HepG2 (cell line): ENCODE results near the gene NUDT7. TPM values are rescaled to one million over a fixed set of nuclear protein-coding genes. Genes with fewer than 3 reads are reported as not detected.

ENCODE experiments used
- ATAC-seq: fragments of 200-7000 bp; cut with Tn5 transposase; 3 replicates; pipeline ENCODE4 v1.9.1; 2020; ENCODE audit warnings: mild to moderate bottlenecking, moderate library complexity
- BruUV-seq: library from RNA; stranded (reverse); fragments of 400-500 nt; replicated peaks from 2 replicates; lab custom pipeline; 2021; lab: Mats Ljungman, UMichigan
- CTCF ChIA-PET: fragments of 300-600 bp; formaldehyde crosslinking; extraction: SDS; loops from one replicate; lab custom pipeline; 2021; ENCODE audit warnings: low total read pairs, inconsistent platforms, low intra/inter-chr PET ratio; lab: Yijun Ruan, JAX
- POLR2A ChIA-PET: fragments of 350-600 bp; sonication (Branson Sonifier 250); formaldehyde crosslinking; loops from one replicate; lab custom pipeline; 2020; ENCODE audit warnings: antibody characterized with exemption, inconsistent platforms; lab: Yijun Ruan, JAX
- DNase-seq: peaks from one replicate; pipeline ENCODE4 v3.0.0-alpha.2; 2015; ENCODE audit warnings: low spot score
- FAIRE-seq: peaks from 3 replicates; lab custom pipeline; 2011; peaks lifted over from hg19 to GRCh38; lab: Jason Lieb, UNC
- H2AFZ ChIP-seq: one replicate; pipeline ENCODE4 v1.6.1; 2011; ENCODE audit warnings: low read length, inconsistent platforms
- H3K27ac ChIP-seq: fragments of 300-600 bp; 3 replicates; pipeline ENCODE4 v1.8.0; 2011; ENCODE audit warnings: mixed run types, mild to moderate bottlenecking, mixed read lengths, low read length, inconsistent platforms; ENCODE audit not compliant: insufficient read depth; ENCODE audit errors: extremely low read length
- H3K27me3 ChIP-seq, 2 experiments: fragments of 200-600 bp in 1 of 2; 2 replicates in 1 of 2; 3 replicates in 1 of 2; pipeline versions ENCODE4 v1.6.0 to v1.8.0; 2011; ENCODE audit warnings: low read length in 2 of 2, mild to moderate bottlenecking in 2 of 2, moderate library complexity in 2 of 2, inconsistent platforms in 1 of 2; ENCODE audit not compliant: insufficient read depth in 2 of 2, control insufficient read depth in 1 of 2
- H3K36me3 ChIP-seq, 2 experiments: fragments of 200-600 bp in 1 of 2; replicated peaks in 1 of 2; 2 replicates in 1 of 2; 3 replicates in 1 of 2; pipeline versions ENCODE4 v1.5.1 to v1.8.0; 2011; ENCODE audit warnings: low read length in 2 of 2, inconsistent platforms in 1 of 2; ENCODE audit not compliant: insufficient read depth in 2 of 2, control insufficient read depth in 1 of 2
- H3K4me1 ChIP-seq: 2 replicates; pipeline ENCODE4 v1.5.1; 2012; ENCODE audit warnings: low read length, inconsistent platforms; ENCODE audit not compliant: insufficient read depth
- H3K4me2 ChIP-seq: 2 replicates; pipeline ENCODE4 v1.6.0; 2011; ENCODE audit warnings: low read depth, low read length, inconsistent platforms
- H3K4me3 ChIP-seq, 3 experiments: fragments of 200-600 bp in 1 of 3; sonication (generic), shearing (Covaris generic) in 1 of 3; replicated peaks in 1 of 3; 2 replicates each; pipeline ENCODE4 v1.5.1; 2011 to 2016; ENCODE audit warnings: low read length in 3 of 3, inconsistent platforms in 2 of 3, low read depth in 2 of 3, mild to moderate bottlenecking in 2 of 3, control low read depth in 1 of 3, mixed read lengths in 1 of 3; ENCODE audit not compliant: insufficient read depth in 1 of 3
- H3K79me2 ChIP-seq: one replicate; pipeline ENCODE4 v1.6.1; 2011; ENCODE audit warnings: low read length, inconsistent platforms; ENCODE audit not compliant: insufficient read depth
- H3K9ac ChIP-seq: 2 replicates; pipeline ENCODE4 v1.6.0; 2011; ENCODE audit warnings: mild to moderate bottlenecking, low read depth, low read length, inconsistent platforms; ENCODE audit not compliant: insufficient read depth
- H3K9me3 ChIP-seq: 2 replicates; pipeline ENCODE4 v1.5.1; 2012; ENCODE audit warnings: mild to moderate bottlenecking, low read length
- H4K20me1 ChIP-seq: 2 replicates; pipeline ENCODE4 v1.6.0; 2011; ENCODE audit warnings: inconsistent platforms, mild to moderate bottlenecking, low read length, moderate library complexity; ENCODE audit not compliant: insufficient read depth
- ATF7 ChIP-seq, 2 experiments: fragments of 450-650 bp in 1 of 2; sonication (generic) in 1 of 2; formaldehyde crosslinking in 1 of 2; IDR thresholded peaks; 2 replicates each; pipeline versions ENCODE4 v1.4.0 to v1.6.1; 2016 to 2020; ENCODE audit warnings: antibody characterized with exemption in 1 of 2, mild to moderate bottlenecking in 1 of 2, missing genetic modification reagents in 1 of 2
- FOXP4 ChIP-seq: sonication (generic); formaldehyde crosslinking; IDR thresholded peaks from 2 replicates; pipeline ENCODE4 v1.4.0; 2020; ENCODE audit warnings: missing genetic modification reagents
- MAF1 ChIP-seq: sonication (generic); formaldehyde crosslinking; IDR thresholded peaks from 2 replicates; pipeline ENCODE4 v1.5.0; 2020; ENCODE audit warnings: missing genetic modification reagents, borderline replicate concordance
- MTERF4 ChIP-seq: sonication (generic); formaldehyde crosslinking; IDR thresholded peaks from 2 replicates; pipeline ENCODE4 v1.8.0; 2023; ENCODE audit warnings: mild to moderate bottlenecking, missing genetic modification reagents
- PAF1 ChIP-seq: IDR thresholded peaks from 2 replicates; pipeline ENCODE4 v1.6.1; 2016; ENCODE audit warnings: missing genetic modification reagents, missing compliant biosample characterization
- ZBTB21 ChIP-seq: sonication (generic); formaldehyde crosslinking; IDR thresholded peaks from 2 replicates; pipeline ENCODE4 v1.4.0; 2020; ENCODE audit warnings: missing genetic modification reagents
- ZNF160 ChIP-seq: sonication (generic); formaldehyde crosslinking; IDR thresholded peaks from 2 replicates; pipeline ENCODE4 v1.8.0; 2022; ENCODE audit warnings: mild to moderate bottlenecking, inconsistent platforms, missing genetic modification reagents
- ZNF232 ChIP-seq: sonication (generic); formaldehyde crosslinking; IDR thresholded peaks from 2 replicates; pipeline ENCODE4 v1.4.0; 2020; ENCODE audit warnings: missing genetic modification reagents, borderline replicate concordance
- ZNF260 ChIP-seq: sonication (generic); formaldehyde crosslinking; IDR thresholded peaks from 2 replicates; pipeline ENCODE4 v1.4.0; 2020; ENCODE audit warnings: missing genetic modification reagents, low read depth, mild to moderate bottlenecking, borderline replicate concordance
- ZNF337 ChIP-seq: sonication (generic); formaldehyde crosslinking; IDR thresholded peaks from 2 replicates; pipeline ENCODE4 v1.5.1; 2020; ENCODE audit warnings: missing genetic modification reagents, low read depth, mild to moderate bottlenecking, borderline replicate concordance
- ZNF382 ChIP-seq: sonication (generic); formaldehyde crosslinking; IDR thresholded peaks from 2 replicates; pipeline ENCODE4 v1.5.0; 2020; ENCODE audit warnings: missing genetic modification reagents, mild to moderate bottlenecking, borderline replicate concordance
- ZSCAN30 ChIP-seq: sonication (generic); formaldehyde crosslinking; IDR thresholded peaks from 2 replicates; pipeline ENCODE4 v1.5.0; 2020; ENCODE audit warnings: mild to moderate bottlenecking, missing genetic modification reagents
- ZZZ3 ChIP-seq: sonication (generic); formaldehyde crosslinking; IDR thresholded peaks from 2 replicates; pipeline ENCODE4 v1.4.0; 2020; ENCODE audit warnings: missing genetic modification reagents, mild to moderate bottlenecking, borderline replicate concordance
- WGBS: methylation state at CpG from one replicate; pipeline ENCODE4 v1.1.6; 2017; ENCODE audit warnings: low lambda C conversion rate; 5-methylcytosine and 5-hydroxymethylcytosine counted together
- in situ Hi-C: cut with HindIII; loops from 2 replicates; pipeline ENCODE4 v1.10.0; 2017; ENCODE audit warnings: low pct_unique_long_range_greater_than_20kb; ENCODE audit not compliant: extremely low pct_ligation_motif_present
- intact Hi-C: fragments of 100-400 bp; cut with micrococcal nuclease; formaldehyde crosslinking; loops from one replicate; pipeline ENCODE4 v1.10.0; 2022; ENCODE audit not compliant: unreplicated experiment
- polyA plus RNA-seq, 8 experiments: library from polyadenylated mRNA; depleted of rRNA in 3 of 8; stranded (reverse) in 7 of 8; unstranded in 1 of 8; fragments of >200 nt; fragmentation: Illumina TruSeq in 4 of 8; extraction: Trizol in 4 of 8; gene quantifications; 2 replicates each; pipeline versions ENCODE4 v1.2.1 to v1.2.3, GENCODE V29; 2011 to 2016; ENCODE audit warnings: low read depth in 4 of 8, missing spikeins in 1 of 8, mixed read lengths in 1 of 8; ENCODE audit not compliant: insufficient read depth in 1 of 8
- total RNA-seq, 5 experiments: library from RNA; depleted of rRNA; stranded (reverse); fragments of >200 nt; fragmentation: Illumina TruSeq; extraction: Trizol; gene quantifications; 2 replicates each; pipeline ENCODE4 v1.2.3, GENCODE V29; 2016; ENCODE audit warnings: low read depth in 1 of 5
- TF ChIP-seq, protein P1 (sequence below): sonication (generic); formaldehyde crosslinking; IDR thresholded peaks from 2 replicates; pipeline ENCODE4 v1.5.0; 2020; ENCODE audit warnings: missing genetic modification reagents
- TF ChIP-seq, protein P2 (sequence below): IDR thresholded peaks from 2 replicates; pipeline ENCODE4 v1.4.0; 2020; ENCODE audit warnings: mild to moderate bottlenecking, missing genetic modification reagents

NUDT7 gene
- total and polyA plus RNA-seq, 2 of the 13 experiments (the other 11 are each of a cell fraction or from before 2014, with no cell fraction given), result 14.3 to 23.9 TPM

- H3K9ac ChIP-seq, result no peak overlapping the region
- ATAC-seq, result no peak
- in situ Hi-C loops, result no loop called here
- H2AFZ ChIP-seq, result no peak overlapping the region
- POLR2A ChIA-PET, result no interaction called here
- CTCF ChIA-PET, result no interaction called here
- WGBS, result 32% methylated on average over 10 of the region's 10 CpGs
- no peak for DNase-seq
- no peaks in the 10 kb centered on the region for H4K20me1 ChIP-seq
- H3K4me2 ChIP-seq, result no peak overlapping the region
- no peak for FAIRE-seq
- H3K79me2 ChIP-seq, result no peaks in the 10 kb centered on the region
- peaks cover 0 to 21% of the 10 kb centered on the region in 2 experiments; a peak in 3 of 5 replicates for H3K27me3 ChIP-seq
- no peaks in the 10 kb centered on the region for H3K9me3 ChIP-seq
- H3K36me3 ChIP-seq, result no peaks in the 10 kb centered on the region
- H3K4me1 ChIP-seq, result no peaks in the 10 kb centered on the region
- no TSS peak for BruUV-seq
- no peak overlapping the region for H3K4me3 ChIP-seq
- H3K27ac ChIP-seq, result no peak overlapping the region
- intact Hi-C loops, result no loop called here
- TF ChIP-seq MAF1 (no peak), ZNF382 (CRISPR knock-in tag) (no peak), ZNF232 (CRISPR knock-in tag) (no peak), ATF7 (IDR thresholded peaks at IDR 0.05) (no peak), ATF7 (CRISPR knock-in tag; IDR thresholded peaks at IDR 0.05) (no peak), ZNF337 (no peak), FOXP4 (CRISPR knock-in tag) (no peak), ZBTB21 (CRISPR knock-in tag) (no peak), ZZZ3 (CRISPR knock-in tag) (no peak), ZNF160 (CRISPR knock-in tag) (no peak), PAF1 (no peak), ZNF260 (CRISPR knock-in tag) (no peak), ZSCAN30 (CRISPR knock-in tag) (no peak), MTERF4 (CRISPR knock-in tag) (no peak)
- TF ChIP-seq, protein P1, sequence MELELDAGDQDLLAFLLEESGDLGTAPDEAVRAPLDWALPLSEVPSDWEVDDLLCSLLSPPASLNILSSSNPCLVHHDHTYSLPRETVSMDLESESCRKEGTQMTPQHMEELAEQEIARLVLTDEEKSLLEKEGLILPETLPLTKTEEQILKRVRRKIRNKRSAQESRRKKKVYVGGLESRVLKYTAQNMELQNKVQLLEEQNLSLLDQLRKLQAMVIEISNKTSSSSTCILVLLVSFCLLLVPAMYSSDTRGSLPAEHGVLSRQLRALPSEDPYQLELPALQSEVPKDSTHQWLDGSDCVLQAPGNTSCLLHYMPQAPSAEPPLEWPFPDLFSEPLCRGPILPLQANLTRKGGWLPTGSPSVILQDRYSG (CRISPR knock-in tag), result no peak
- TF ChIP-seq, protein P2, sequence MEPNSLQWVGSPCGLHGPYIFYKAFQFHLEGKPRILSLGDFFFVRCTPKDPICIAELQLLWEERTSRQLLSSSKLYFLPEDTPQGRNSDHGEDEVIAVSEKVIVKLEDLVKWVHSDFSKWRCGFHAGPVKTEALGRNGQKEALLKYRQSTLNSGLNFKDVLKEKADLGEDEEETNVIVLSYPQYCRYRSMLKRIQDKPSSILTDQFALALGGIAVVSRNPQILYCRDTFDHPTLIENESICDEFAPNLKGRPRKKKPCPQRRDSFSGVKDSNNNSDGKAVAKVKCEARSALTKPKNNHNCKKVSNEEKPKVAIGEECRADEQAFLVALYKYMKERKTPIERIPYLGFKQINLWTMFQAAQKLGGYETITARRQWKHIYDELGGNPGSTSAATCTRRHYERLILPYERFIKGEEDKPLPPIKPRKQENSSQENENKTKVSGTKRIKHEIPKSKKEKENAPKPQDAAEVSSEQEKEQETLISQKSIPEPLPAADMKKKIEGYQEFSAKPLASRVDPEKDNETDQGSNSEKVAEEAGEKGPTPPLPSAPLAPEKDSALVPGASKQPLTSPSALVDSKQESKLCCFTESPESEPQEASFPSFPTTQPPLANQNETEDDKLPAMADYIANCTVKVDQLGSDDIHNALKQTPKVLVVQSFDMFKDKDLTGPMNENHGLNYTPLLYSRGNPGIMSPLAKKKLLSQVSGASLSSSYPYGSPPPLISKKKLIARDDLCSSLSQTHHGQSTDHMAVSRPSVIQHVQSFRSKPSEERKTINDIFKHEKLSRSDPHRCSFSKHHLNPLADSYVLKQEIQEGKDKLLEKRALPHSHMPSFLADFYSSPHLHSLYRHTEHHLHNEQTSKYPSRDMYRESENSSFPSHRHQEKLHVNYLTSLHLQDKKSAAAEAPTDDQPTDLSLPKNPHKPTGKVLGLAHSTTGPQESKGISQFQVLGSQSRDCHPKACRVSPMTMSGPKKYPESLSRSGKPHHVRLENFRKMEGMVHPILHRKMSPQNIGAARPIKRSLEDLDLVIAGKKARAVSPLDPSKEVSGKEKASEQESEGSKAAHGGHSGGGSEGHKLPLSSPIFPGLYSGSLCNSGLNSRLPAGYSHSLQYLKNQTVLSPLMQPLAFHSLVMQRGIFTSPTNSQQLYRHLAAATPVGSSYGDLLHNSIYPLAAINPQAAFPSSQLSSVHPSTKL (CRISPR knock-in tag), result no peak
These were observed 39.7 kb upstream of the NUDT7 start for GRCh38 chr16:77682586-77682985.
